SK-N-MC (cell line): ENCODE results near the gene HNRNPC.

Source experiments
- DNase-seq: peaks from one replicate; pipeline ENCODE4 v3.0.0-alpha.2; 2011; ENCODE audit warnings: low read depth, low spot score
- H3K27ac ChIP-seq: fragments of 200-600 bp; sonication (generic); 2 replicates; pipeline ENCODE4 v1.5.1; 2016; ENCODE audit warnings: mixed run types
- H3K36me3 ChIP-seq: fragments of 200-600 bp; sonication (generic); 2 replicates; pipeline ENCODE4 v1.6.1; 2017; ENCODE audit warnings: antibody characterized with exemption, low read length, mixed read lengths; ENCODE audit not compliant: insufficient read depth
- H3K4me3 ChIP-seq: fragments of 200-600 bp; sonication (generic); 2 replicates; pipeline ENCODE4 v1.5.1; 2016
- H3K9ac ChIP-seq: fragments of 200-600 bp; sonication (generic); 2 replicates; pipeline ENCODE4 v1.8.0; 2017; ENCODE audit warnings: mixed run types, mixed read lengths; ENCODE audit not compliant: insufficient read length
- H3K9me3 ChIP-seq: fragments of 200-600 bp; sonication (generic); 2 replicates; pipeline ENCODE4 v1.6.1; 2017; ENCODE audit warnings: low read depth, mild to moderate bottlenecking, antibody characterized with exemption, low read length, moderate library complexity, mixed read lengths
- EZH2 ChIP-seq: fragments of 200-600 bp; sonication (generic); IDR thresholded peaks from one replicate; pipeline ENCODE4 v1.6.1; 2017; ENCODE audit warnings: antibody characterized with exemption
- FOXP2 ChIP-seq: optimal IDR thresholded peaks from 2 replicates; pipeline ENCODE3; 2011; ENCODE audit warnings: mild to moderate bottlenecking, moderate library complexity; ENCODE audit not compliant: insufficient read depth; ENCODE audit errors: extremely low read length, control extremely low read depth
- POLR2AphosphoS5 ChIP-seq: IDR thresholded peaks from 2 replicates; pipeline ENCODE4 v1.6.1; 2012; ENCODE audit warnings: mild to moderate bottlenecking, low read depth, low read length, borderline replicate concordance

The HNRNPC gene

GRCh38 chr14:21244544-21244943, 24.7 kb downstream of the HNRNPC start:
- Histone ChIP-seq H3K4me3 (no peak overlapping the region), H3K9me3 (no peaks in the 10 kb centered on the region), H3K9ac (no peak overlapping the region), H3K27ac (no peak overlapping the region; the same call in 1 of the 2 replicates), H3K36me3 (peaks cover 95% of the 10 kb centered on the region)
- TF ChIP-seq FOXP2 (no peak), POLR2AphosphoS5 (no peak), EZH2 (no peak)
- no peak for DNase-seq

DNA sequence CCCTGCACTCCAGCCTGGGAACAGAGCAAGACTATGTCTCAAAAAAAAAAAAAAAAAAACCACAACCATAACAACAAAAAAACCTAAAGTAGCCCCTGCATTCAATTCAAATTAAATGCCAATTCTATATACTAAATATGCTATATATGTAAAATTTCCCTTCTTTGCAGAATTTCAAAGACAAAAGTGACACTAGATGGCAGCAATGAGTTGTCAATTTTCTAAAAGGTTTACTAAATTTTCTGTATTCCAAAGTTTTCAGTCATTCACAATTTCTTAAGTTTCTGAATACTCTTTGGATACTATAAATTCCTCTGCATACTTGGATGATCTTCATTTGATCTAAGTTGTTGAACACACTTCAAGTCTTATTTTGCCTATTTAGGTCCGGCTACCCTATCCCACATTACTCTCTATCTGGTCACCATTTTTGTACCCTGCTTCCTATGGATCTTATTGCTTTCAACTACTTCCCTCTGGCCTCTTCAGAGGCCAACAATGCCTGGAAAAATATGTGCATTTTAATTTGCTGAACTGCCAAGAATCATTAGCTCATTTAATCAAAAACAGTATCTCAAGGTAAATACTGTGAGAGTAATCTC, 27.9 kb downstream of the HNRNPC start:
- H3K36me3 ChIP-seq: peaks cover 95% of the 10 kb centered on the region

DNA sequence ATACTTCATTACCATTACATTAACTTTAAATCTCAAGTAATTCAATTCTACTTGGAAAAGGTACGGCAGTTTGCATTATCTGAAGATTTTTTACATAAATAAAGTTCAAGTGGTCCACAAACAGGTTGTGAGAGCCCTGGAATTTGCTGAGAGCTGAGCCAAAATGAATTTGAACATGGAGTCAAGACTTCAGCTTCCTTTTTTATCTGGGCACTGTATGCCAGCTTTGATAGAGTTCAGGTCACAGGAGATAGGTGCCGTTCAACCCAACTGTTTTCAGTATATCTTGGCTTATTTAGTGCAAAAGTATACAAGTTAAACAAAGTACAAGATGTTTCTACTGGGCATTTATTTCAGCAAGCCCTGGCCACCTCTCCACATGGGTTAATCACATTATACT, 28.8 kb downstream of the HNRNPC start:
- TF ChIP-seq EZH2 (no peak), POLR2AphosphoS5 (no peak), FOXP2 (no peak)

More for the DNA sequence above, 27.9 kb downstream of the HNRNPC start:
- no peak overlapping the region for H3K4me3 ChIP-seq
- H3K27ac ChIP-seq: peak overlapping the region; percentile 75
- TF ChIP-seq FOXP2: no peak
- no peak for TF ChIP-seq EZH2
- TF ChIP-seq POLR2AphosphoS5: no peak; the same call in 1 of the 2 replicates
- no peak for DNase-seq
- no peak overlapping the region for H3K9ac ChIP-seq
- no peaks in the 10 kb centered on the region for H3K9me3 ChIP-seq

GRCh38 chr14:21238823-21239518, 30.3 kb downstream of the HNRNPC start:
- H3K9ac ChIP-seq: no peak overlapping the region
- no peak overlapping the region for H3K4me3 ChIP-seq
- H3K27ac ChIP-seq: no peak overlapping the region
- H3K36me3 ChIP-seq: peaks cover 96% of the 10 kb centered on the region
- no peaks in the 10 kb centered on the region for H3K9me3 ChIP-seq
- DNase-seq: no peak
- TF ChIP-seq FOXP2: no peak

More for the DNA sequence above, 28.8 kb downstream of the HNRNPC start:
- H3K27ac ChIP-seq: peak overlapping the region; percentile 42
- no peak for DNase-seq
- H3K9me3 ChIP-seq: no peaks in the 10 kb centered on the region
- no peak overlapping the region for H3K9ac ChIP-seq
- H3K4me3 ChIP-seq: no peak overlapping the region
- H3K36me3 ChIP-seq: peaks cover 95% of the 10 kb centered on the region

- DNase-seq: no peak
- Histone ChIP-seq H3K27ac (peak overlapping the region; percentile 58; the same call in 1 of the 2 replicates), H3K36me3 (peaks cover 97% of the 10 kb centered on the region), H3K9ac (no peak overlapping the region), H3K9me3 (no peaks in the 10 kb centered on the region), H3K4me3 (no peak overlapping the region)
- peak; percentile 18 for TF ChIP-seq POLR2AphosphoS5
- TF ChIP-seq EZH2: no peak
Observed at GRCh38 chr14:21236948-21237797, 32.1 kb downstream of the HNRNPC start.

DNA sequence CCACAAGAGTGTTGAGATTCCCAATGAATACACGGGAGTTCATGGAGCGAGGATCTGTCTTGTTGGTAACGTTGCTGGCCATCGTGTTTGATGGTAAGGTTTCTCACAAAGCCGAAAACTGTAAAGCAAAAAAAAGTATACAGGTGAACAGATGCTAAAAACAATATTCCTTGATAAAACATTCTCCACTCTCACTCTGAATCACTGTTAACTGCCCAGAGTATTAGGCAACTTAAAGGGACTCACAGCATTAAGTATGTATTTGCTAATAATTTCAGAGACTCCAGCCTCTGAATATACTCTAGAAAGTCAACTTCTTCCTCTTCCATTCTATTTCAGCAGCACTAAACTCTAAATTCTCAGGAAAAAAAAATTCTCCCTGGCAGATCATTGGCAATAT, 35.1 kb downstream of the HNRNPC start:
- H3K36me3 ChIP-seq: peaks cover 100% of the 10 kb centered on the region
- DNase-seq: no peak
- no peaks in the 10 kb centered on the region for H3K9me3 ChIP-seq
- H3K9ac ChIP-seq: no peak overlapping the region
- H3K27ac ChIP-seq: peak overlapping the region; percentile 58; the same call in 1 of the 2 replicates
- no peak for TF ChIP-seq POLR2AphosphoS5
- no peak for TF ChIP-seq FOXP2
- no peak for TF ChIP-seq EZH2
- no peak overlapping the region for H3K4me3 ChIP-seq

DNA sequence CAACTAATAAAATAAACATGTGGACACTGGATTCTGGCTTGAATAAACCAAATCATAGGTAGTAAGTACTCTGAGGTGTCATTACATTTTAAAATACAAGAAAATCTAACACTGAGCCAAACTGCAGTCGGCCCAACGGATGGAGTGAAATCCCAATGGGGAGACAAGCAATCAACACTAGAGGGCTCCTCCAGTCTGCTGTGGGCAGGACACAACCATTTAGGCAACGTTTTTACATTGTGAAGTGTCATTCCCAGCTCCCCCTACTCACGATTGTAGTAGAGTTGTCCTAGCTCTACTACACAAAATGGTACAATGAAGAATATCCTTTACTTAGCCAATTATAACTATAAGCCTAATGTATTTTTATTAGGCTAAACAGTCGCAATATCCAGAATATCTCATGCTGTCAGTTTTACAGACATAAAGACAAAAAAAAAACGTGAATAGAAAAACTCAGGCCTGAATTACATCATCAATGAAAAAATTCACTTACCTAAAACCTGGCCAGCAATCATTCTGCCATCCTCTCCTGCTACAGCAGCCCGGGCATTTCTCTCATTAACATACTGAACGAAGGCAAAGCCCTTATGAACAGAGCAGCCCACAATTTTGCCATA, 35.7 kb downstream of the HNRNPC start:
- no peak for DNase-seq

DNA sequence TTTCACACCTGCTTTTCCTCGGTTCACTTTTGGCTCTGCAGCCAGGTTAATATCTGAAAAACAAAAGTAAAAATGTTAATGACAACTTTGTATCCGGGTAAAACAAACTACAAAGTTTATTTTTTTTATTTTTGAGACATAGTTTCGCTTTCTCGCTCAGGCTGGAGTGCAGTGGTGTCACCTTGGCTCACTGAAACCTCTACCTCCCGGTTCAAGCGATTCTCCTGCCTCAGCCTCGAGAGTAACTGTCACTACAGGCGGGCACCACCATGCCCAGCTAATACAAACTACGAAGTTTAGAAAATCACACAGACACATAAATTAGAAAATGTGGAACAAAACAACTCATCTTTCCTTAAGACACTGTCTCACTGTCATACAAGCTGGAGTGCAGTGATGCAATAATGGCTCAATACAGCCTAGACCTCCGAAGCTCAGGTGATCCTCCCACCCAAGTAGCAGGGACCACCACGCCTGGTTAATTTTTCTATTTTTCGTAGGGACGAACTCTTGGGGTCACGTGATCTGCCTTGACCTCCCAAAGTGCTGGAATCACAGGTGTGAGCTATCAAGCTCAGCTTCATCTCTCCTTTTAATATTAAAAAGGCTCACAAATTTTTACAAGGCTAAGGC, 38.1 kb downstream of the HNRNPC start:
- no peak overlapping the region for H3K4me3 ChIP-seq
- no peaks in the 10 kb centered on the region for H3K9me3 ChIP-seq
- no peak for DNase-seq
- peak overlapping the region; percentile 70 for H3K27ac ChIP-seq
- TF ChIP-seq EZH2 (no peak), FOXP2 (no peak), POLR2AphosphoS5 (no peak; the same call in 1 of the 2 replicates)
- peaks cover 100% of the 10 kb centered on the region for H3K36me3 ChIP-seq
- no peak overlapping the region for H3K9ac ChIP-seq

More for the DNA sequence above, 35.7 kb downstream of the HNRNPC start:
- Histone ChIP-seq H3K36me3 (peaks cover 100% of the 10 kb centered on the region), H3K4me3 (no peak overlapping the region), H3K9ac (no peak overlapping the region), H3K9me3 (no peaks in the 10 kb centered on the region), H3K27ac (peak overlapping the region; percentile 59; the same call in 1 of the 2 replicates)
- peak; percentile 3; the same call in 1 of the 2 replicates for TF ChIP-seq POLR2AphosphoS5
- TF ChIP-seq EZH2: no peak
